ENCODE measurements around the gene AMT.

Gene AMT, protein sequence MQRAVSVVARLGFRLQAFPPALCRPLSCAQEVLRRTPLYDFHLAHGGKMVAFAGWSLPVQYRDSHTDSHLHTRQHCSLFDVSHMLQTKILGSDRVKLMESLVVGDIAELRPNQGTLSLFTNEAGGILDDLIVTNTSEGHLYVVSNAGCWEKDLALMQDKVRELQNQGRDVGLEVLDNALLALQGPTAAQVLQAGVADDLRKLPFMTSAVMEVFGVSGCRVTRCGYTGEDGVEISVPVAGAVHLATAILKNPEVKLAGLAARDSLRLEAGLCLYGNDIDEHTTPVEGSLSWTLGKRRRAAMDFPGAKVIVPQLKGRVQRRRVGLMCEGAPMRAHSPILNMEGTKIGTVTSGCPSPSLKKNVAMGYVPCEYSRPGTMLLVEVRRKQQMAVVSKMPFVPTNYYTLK

GRCh38 chr3:49422379-49423248, at the start of gene AMT:
AMT (minus strand) TSS chr3:49422473; CDS start chr3:49422450, 23 bp downstream.
- TF ChIP-seq CTCF (IDR thresholded peaks at IDR 0.05): no peak
- Histone ChIP-seq H3K36me3 (peaks cover 7% of the 10 kb centered on the region), H3K9me3 (no peaks in the 10 kb centered on the region), H3K27ac (peak within 1 kb of the TSS; percentile 30), H3K4me1 (ENCODE audit: control insufficient read depth in 1 of 2, insufficient read depth in 1 of 2, low read depth in 1 of 2, low read length in 1 of 2) (peaks cover 17 to 26% of the 10 kb centered on the region in 2 experiments), H3K27me3 (no peaks in the 10 kb centered on the region), H3K4me3 (ENCODE audit: low read depth in 1 of 2, low read length in 1 of 2) (peak within 1 kb of the TSS in 1 of 2 experiments; percentile 31)

- H3K36me3 ChIP-seq: no peaks in the 10 kb centered on the region
- peaks cover 23 to 28% of the 10 kb centered on the region in 2 experiments for H3K4me1 ChIP-seq (ENCODE audit: control insufficient read depth in 1 of 2, insufficient read depth in 1 of 2, low read depth in 1 of 2, low read length in 1 of 2)
- H3K27me3 ChIP-seq: no peaks in the 10 kb centered on the region
- H3K27ac ChIP-seq: peak overlapping the region; percentile 94
- no peak for TF ChIP-seq CTCF (IDR thresholded peaks at IDR 0.05)
- no peaks in the 10 kb centered on the region for H3K9me3 ChIP-seq
- peak overlapping the region; percentile 78 to 92 for H3K4me3 ChIP-seq (ENCODE audit: low read depth in 1 of 2, low read length in 1 of 2)
These were observed 48.6 kb upstream of the AMT start for GRCh38 chr3:49470714-49471420.

DNA sequence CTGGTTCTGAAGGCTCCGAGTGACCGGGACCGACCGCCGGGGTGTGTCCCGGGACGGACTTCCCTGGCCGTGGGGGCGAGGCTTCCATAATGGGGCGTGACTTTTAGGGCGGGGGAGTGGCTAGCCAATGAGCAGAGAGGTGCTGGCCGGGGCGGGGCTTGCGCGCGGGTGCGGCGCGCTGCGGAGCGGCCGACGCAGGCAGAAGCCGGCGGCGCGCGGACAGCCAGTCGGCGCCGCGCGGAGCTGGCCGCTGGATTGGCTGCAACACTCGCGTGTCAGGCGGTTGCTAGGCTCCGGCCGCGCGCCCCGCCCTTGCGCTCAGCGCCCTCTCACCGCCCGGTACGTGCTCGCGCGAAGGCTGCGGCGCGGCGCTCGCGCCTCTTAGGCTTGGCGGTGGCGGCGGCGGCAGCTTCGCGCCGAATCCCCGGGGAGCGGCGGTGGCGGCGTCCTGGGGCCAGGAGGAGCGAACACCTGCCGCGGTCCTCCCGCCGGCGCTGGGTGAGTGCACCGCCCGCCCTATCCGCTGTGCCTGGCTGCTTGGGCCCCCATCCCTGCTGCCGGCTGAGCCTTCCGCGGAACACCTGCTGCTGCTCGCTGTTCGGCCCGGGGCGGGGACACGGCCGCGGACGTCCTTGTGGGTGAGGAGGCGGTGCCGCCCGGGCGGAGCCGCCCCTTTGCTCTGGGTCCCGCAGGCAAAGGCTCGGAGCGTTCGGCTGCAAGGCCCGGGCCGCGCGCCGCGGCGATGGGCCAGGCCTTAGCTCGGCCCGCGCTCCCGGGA, 47.9 kb upstream of the AMT start, which contains the start of gene DAG1:
Gene DAG1 (plus strand): TSS at position 332 of the 778 bp plus-strand sequence. CDS start 40,268 bp downstream, outside the sequence.
- no peaks in the 10 kb centered on the region for H3K9me3 ChIP-seq
- H3K36me3 ChIP-seq: no peaks in the 10 kb centered on the region
- H3K4me3 ChIP-seq (ENCODE audit: low read depth in 1 of 2, low read length in 1 of 2): peak within 1 kb of the TSS; percentile 78 to 92
- H3K27me3 ChIP-seq: no peaks in the 10 kb centered on the region
- H3K27ac ChIP-seq: peak within 1 kb of the TSS; percentile 94
- TF ChIP-seq CTCF (IDR thresholded peaks at IDR 0.05): peak; percentile 32
- H3K4me1 ChIP-seq (ENCODE audit: control insufficient read depth in 1 of 2, insufficient read depth in 1 of 2, low read depth in 1 of 2, low read length in 1 of 2): peaks cover 23 to 28% of the 10 kb centered on the region in 2 experiments

DNA sequence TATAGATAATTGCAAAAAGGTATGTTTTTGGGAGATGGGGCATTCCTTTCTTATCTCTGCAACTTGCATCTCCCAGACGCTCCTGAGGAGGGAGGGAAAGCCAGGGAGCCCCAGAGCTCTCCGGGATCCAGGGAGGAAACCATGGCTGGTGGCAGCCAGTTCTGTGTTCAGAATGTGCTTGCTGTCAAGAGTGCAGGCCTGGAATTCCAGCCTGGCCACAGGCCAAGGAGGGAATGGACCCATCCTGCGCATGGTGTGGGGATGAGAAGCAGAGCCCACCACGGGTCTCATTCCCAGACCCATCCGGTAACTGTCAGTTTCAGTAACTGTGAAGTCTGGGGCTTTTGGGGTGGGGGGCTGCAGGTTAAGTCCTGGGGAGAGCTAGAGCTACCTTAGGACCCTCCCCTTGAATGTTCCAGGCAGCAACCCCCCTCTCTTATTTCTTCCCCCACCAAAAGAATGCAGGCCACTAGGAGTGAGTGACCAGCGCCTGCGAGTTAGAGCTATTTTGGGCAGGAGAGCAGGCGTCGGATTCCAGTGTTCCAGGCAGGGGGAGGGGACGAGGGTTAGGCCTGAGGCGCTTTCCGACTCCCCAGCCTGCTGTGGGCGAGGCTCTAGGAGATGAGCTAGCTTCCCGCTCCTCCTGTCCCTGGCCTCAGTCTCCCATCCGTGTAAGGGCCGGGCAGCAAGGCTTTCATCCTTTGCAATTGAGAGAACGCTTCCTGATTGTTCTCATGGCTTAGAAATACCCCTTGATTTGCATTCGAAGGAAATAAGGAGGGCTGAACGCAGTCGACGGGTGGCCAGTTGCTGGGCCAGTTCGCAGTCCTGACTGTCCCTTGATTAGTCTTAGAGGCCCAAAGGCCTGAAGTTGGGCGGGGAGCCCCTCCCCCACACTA, 47.0 kb upstream of the AMT start:
- H3K9me3 ChIP-seq: no peaks in the 10 kb centered on the region
- no peaks in the 10 kb centered on the region for H3K36me3 ChIP-seq
- H3K4me3 ChIP-seq (ENCODE audit: low read depth in 1 of 2, low read length in 1 of 2): peak overlapping the region; percentile 78 to 92
- H3K27ac ChIP-seq: peak overlapping the region; percentile 94
- no peaks in the 10 kb centered on the region for H3K27me3 ChIP-seq
- peaks cover 23 to 28% of the 10 kb centered on the region in 2 experiments for H3K4me1 ChIP-seq (ENCODE audit: control insufficient read depth in 1 of 2, insufficient read depth in 1 of 2, low read depth in 1 of 2, low read length in 1 of 2)
- TF ChIP-seq CTCF (IDR thresholded peaks at IDR 0.05): no peak

All from neutrophil (primary cell).